HG02763 (cell line): ENCODE results near the gene TNFRSF1B.

ENCODE experiments used
- ATAC-seq: cut with Tn5 transposase; IDR thresholded peaks from one replicate; pipeline ENCODE4 v1.9.1; 2021; ENCODE audit warnings: mild to moderate bottlenecking, moderate library complexity; ENCODE audit not compliant: unreplicated experiment

Gene TNFRSF1B

DNA sequence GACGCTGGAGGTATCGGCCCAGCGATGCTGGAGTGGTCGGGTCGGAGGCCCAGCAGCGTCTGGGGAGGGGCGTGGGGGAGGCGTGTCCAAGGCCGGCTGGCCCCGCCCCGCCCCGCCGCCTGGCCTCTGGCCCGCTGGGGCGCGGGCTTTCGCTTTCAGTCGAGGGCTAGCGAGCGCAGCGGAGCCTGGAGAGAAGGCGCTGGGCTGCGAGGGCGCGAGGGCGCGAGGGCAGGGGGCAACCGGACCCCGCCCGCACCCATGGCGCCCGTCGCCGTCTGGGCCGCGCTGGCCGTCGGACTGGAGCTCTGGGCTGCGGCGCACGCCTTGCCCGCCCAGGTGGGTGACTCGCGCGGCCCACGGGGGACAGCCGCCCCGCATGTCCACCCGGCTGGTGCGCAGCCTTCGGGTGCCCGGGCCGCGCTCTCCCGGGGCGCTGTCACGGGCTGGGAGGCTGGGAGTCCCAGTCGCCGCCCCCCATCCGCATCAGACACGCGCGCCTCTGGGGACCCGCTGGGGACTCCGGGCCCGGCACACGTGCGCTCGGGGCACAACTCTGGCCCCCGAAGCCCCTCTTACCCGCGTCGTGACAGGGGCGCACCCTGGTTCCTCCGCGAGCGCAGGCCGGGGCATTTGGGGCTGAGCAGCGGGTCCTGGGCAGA is at the start of gene TNFRSF1B:
Gene TNFRSF1B (plus strand): TSS at position 158 of the 659 bp plus-strand sequence. CDS start 101 bp downstream, at position 259.
- ATAC-seq: no peak

- no peak for ATAC-seq
Observed at GRCh38 chr1:12121212-12122003, 45.4 kb upstream of the TNFRSF1B start.

- ATAC-seq: no peak
Observed at GRCh38 chr1:12123172-12123571, 43.6 kb upstream of the TNFRSF1B start.

GRCh38 chr1:12124693-12125421 is 41.9 kb upstream of the TNFRSF1B start:
- no peak for ATAC-seq

GRCh38 chr1:12125422-12126355 is 41.1 kb upstream of the TNFRSF1B start:
- no peak for ATAC-seq

DNA sequence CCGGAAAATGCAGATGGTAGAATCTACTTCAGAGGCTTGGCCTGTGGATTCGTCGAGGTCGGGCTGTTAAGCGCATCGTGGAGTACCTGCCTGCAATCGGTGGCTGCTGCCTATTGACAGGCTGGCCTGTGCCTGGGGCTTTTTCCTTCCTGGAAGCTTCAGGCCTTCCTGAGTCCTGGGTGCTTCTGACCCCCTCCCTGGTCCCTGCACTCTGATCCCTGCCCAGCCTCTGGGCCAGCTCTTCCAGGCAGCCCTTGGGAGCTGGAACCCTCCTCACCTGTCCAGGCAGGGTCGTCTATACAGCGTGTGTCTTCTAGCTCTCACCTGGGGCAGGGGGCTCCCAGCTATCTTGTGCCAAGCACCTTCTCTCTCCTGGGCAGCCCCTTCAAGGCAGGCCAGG is 40.0 kb upstream of the TNFRSF1B start:
- no peak for ATAC-seq

DNA sequence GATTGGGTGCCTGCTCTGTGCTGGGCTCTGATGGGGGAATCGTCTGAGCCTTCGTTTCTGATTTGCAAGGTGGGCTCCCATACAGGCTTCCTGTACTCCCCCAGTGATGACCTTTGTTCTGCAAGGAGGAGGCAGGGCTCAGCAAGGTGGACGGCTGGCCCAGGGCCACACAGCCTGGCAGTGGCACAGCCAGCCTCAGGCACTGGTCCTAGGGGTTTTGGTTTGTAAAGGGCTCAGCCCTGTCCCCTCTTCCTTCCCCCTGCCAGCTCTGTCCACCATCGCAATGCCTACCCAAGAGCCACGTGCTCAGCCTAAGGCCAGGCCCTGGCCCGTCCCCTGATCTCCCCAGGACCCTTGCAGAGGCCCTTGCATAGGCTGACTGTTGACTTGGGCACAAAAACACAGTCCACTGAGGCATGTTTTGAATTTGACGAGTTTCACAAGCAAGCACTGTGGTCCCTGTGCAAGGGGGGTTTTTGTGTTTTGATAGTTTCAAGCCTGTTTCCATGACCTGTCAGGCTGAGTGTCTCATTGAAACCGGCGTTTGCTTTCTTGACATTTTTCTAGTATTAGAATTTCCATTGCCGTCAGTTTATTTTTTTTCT is 39.5 kb upstream of the TNFRSF1B start:
- no peak for ATAC-seq

DNA sequence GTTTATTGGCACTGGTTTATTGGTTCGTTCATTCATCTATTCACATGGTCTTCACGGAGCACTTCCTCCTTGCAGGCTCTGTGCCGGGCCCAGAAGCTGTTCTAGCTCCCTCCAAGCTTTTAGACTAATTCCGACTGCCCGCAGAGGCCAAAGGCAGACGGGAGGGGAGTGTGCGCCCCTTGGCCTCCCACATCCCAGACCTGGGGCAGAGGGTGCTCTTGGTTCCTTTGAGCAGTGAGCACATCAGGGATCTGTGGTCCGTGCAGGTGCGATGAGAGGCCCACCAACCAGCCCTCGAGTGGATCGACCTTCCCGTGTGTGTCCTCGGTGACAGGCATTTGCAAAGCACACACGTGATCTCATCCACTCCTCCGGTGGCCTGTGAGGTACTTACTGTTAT is 38.7 kb upstream of the TNFRSF1B start:
- ATAC-seq: no peak

- ATAC-seq: no peak
Observed at GRCh38 chr1:12129624-12130023, 37.2 kb upstream of the TNFRSF1B start.

DNA sequence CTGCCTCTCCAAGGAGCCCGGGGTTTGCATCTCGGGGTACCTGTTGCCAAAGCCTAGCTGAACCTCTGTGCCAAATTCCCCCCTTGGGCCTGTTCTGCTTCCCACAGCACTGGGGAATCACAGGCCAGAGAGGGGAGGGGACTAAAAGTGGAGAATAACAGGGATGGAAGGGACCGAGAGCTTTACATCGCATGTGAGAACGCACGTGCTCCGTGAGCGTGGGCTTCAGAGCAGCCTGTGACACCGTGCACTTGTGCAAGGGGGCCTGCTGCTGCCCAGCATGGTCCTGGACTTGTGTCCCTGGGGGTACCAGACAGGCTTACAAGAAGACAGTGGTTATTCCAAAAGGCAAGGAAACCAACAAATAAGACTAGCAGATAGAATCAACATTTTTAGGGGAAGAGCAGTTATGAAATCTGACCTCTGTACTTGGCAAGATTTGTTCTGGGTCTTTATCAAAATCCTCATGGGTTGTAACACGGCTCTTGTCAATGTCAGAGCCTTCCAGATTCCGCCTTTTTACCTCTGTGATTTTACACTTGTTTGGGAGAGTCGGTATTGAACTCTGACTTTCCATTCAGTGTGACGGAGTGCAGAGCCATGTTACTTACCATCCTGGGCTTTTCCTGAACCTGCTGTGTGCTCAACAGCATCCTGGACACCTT is 36.2 kb upstream of the TNFRSF1B start:
- no peak for ATAC-seq

DNA sequence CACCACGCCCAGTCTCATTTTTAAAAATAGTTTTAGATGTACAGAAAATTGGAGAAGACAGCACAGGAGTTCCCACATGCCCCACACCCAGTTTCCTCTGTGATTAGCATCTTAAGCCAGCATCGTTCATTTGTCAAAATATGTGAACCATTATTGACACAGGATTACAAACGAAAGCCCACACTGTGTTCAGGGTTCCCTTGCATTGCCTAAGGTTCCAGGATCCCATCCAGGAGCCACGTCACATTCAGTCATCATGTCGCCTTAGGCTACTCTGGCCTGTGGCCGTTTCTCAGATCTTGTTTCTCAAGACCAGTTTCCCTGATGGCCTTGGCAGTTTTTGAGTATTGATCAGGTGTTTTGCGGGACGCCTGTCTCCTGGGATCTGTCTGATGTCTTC is 34.7 kb upstream of the TNFRSF1B start:
- no peak for ATAC-seq

DNA sequence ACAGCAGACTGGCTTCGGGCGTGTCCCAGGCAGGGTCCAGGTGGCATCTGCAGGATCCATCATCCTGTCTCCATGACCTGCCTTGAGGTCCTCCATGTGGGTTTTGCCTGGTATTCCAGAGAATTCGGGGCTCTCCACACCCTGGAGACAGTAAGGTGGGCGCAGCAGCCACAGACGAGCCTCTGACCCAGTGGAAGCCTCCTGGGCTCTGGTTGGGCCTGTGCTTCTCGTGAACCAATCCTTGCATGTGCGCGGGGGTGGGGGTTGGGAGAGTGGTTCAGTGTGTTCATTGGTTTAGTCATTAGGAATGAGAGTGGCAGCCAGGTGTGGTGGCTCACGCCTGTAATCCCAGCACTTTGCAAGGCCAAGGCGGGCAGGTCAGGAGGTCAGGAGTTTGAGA is 32.1 kb upstream of the TNFRSF1B start:
- no peak for ATAC-seq

DNA sequence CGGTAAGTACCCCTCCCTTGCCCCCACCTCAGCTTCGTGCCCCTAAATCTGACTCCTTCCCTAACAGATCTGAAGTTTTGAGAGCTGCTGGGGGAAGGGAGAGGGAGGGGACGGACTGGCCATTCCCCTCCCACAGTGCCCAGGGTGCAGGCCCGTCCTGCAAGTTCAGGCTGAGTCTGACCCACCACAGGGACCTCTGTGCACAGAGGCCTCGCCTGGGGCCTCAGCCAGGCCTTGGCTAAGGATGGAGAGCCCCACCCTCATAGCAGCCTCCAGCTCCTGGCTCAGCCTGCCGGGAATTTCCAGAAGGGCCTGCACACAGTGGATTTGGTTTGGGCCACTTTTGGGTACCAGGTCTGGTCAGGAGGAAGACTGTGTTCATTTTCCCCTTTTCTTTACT is 31.2 kb upstream of the TNFRSF1B start:
- ATAC-seq: no peak

GRCh38 chr1:12136916-12137610 is 29.7 kb upstream of the TNFRSF1B start:
- no peak for ATAC-seq

DNA sequence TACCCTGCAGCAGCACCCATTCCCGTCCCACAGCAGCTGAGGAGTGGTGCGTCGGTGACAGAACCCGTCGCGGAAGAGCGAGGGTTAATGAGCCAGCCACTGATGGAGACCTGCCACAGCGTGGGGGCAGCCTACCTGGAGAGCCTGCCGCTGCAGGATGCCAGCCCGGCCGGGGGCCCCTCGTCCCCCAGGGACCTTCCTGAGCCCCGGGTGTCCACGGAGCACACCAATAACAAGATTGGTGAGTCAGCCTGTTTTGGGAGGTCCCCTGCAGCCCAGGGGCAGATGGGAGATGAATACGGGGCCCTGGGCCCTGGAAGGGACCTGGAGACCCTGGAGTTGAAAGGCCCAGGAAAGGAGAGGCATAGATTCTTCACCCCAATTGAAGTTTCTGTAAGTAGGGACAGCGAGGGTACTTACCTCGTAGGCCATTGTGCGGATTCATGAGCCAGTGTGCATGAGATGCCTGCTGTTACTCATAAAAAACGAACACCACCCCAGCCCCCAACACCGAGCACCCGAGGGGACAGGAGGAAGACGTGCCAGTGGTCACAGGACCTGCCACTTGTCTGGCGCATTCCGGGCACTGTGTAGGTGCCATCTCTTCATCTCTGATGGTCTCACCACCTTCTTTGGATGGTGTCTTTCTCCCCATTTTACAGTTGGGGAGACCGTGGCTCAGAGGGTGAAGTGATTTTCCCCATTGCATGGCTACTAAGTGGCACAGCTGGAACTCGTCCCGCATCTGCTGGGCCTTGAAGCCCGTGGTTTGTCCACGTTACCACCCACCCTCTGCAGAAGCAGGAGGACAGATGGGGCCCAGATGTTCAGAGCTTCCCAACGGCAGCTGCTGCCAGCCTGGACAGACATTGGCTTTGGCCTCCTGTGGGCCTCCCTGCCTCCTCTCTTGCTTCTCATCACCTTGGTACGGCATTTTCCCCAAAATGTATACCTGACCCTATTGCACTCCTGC is 28.3 kb upstream of the TNFRSF1B start:
- no peak for ATAC-seq

GRCh38 chr1:12140016-12140415 is 26.8 kb upstream of the TNFRSF1B start:
- no peak for ATAC-seq

DNA sequence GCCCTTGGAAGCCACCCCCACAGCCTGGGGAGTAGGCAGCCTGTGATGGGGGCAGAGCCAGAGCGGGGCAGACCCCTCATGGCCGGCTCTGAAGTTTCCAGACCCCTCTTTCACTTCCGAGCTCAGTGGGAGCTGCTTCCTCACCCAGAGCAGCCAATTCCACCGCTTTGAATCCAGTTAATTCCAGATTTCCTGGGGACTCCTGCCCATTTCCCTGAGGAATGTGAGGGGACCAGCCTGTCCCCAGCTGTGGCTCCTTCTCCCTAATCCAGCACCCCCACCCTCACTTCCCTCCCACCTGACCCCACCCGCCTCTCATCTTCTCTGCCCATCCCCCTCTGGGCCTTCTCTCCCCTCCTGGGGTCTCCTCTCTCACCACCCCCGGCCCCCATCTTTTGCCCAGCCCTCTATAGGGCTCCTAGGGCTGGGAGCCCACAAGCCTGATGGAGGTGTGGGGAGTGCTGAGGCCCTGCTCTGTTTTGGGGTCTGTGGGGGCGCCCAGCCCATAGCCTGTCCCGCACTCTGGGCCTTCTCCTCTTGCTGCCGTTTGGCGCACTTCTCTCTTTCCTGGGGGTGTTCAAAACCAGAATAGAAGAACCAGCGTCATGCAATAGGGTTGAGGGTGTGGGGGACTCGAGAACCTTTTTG is 26.2 kb upstream of the TNFRSF1B start:
- ATAC-seq: no peak
